ENCODE measurements around the gene SELE.

SELE gene, protein sequence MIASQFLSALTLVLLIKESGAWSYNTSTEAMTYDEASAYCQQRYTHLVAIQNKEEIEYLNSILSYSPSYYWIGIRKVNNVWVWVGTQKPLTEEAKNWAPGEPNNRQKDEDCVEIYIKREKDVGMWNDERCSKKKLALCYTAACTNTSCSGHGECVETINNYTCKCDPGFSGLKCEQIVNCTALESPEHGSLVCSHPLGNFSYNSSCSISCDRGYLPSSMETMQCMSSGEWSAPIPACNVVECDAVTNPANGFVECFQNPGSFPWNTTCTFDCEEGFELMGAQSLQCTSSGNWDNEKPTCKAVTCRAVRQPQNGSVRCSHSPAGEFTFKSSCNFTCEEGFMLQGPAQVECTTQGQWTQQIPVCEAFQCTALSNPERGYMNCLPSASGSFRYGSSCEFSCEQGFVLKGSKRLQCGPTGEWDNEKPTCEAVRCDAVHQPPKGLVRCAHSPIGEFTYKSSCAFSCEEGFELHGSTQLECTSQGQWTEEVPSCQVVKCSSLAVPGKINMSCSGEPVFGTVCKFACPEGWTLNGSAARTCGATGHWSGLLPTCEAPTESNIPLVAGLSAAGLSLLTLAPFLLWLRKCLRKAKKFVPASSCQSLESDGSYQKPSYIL

DNA sequence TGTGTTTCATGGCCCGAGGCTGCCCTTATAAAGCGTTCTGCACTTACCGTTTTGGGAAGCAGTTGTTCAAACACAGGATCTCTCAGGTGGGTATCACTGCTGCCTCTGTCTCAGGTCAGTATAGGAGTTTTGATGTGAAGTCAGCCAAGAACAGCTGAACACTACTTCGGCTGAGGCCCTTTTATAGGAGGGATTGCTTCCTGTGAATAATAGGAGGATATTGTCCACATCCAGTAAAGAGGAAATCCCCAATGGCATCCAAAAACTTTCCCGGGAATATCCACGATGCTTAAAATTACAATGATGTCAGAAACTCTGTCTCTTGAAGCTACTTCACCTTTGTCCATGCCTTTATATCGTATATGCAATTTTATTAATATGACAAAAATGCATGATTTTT lies at the start of gene SELE:
Gene SELE (minus strand): TSS at position 156 of the 400 bp plus-strand sequence. CDS start 467 bp downstream, outside the sequence.
- no peak for DNase-seq (ENCODE audit: low read depth in 2 of 2)

DNA sequence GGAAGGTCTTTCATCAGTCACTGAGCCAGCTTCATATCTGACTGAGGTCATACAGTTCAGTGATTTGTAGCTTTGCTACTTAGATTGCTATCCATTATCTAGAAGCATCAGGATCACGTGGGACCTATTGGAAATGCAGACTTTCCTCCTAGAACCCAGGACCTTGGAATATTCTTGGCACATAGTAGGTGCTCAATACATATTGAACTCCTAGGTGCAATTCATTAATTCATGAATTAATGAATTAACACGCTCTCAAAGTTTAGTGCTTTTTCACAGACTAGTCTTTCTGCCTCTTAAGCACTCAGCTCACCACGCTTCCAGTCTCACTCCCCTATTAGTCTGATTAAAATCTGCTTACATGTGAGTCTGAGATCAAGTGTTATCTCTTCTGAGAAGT lies 48.7 kb upstream of the SELE start:
- no peak for DNase-seq (ENCODE audit: low read depth in 2 of 2)

DNA sequence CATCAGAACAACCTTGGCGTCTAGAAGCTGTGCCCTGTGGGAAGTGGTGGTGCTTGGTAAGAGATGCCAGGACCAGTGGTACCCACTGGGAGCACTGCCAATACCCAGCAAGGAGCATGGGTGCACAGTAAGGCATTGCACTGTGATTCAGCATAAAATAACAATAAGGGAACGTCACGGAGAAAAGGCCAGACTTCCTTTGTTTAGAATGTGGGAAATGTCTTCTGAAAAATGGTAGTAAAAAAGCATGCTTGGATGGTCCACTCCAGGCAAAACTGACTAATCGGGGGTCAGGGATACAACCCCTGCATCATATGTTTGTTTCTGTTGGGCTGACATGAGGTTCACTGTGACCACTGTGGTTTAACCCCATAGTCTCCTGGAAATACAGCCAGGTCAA lies 46.1 kb upstream of the SELE start:
- DNase-seq (ENCODE audit: low read depth in 2 of 2), result no peak

DNA sequence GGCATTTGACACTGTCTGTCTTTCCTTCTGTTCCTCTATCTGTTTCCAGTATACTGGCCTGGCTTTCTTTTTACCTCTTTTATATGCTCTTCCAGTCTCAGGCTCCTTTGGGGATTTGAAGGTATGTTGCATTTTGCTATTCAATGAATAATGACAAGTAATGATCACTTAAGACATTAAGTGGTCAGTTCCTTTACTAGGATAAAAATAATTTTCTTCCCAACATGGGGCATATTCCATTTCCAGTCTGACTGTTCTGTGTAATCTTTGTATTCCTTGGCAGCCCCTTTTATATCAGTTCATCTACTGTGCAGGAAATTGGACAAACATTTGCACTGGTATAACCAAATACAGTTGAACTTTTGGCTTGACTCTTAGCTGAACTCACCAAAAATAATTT lies 45.3 kb upstream of the SELE start:
- DNase-seq (ENCODE audit: low read depth in 2 of 2), result no peak

DNA sequence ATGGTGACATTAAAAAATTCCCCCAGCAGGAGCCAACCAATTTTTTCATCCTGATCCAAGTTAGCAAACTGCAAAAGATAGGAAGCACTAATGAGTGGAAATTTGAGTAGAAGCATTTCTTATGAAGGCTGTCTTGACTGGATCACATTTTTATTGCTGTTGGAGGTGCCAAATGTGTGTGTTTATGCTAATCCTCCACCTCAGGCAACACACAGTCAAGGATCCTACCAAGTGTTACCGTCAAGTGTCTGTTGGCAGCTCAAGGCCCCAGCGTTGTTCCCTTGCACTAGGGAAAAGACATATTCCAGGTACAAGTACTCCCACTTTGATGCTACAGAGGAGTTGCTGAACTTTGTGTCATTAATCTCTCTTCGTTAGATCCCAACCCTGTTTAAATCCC lies 42.6 kb upstream of the SELE start:
- no peak for DNase-seq (ENCODE audit: low read depth in 2 of 2)

DNA sequence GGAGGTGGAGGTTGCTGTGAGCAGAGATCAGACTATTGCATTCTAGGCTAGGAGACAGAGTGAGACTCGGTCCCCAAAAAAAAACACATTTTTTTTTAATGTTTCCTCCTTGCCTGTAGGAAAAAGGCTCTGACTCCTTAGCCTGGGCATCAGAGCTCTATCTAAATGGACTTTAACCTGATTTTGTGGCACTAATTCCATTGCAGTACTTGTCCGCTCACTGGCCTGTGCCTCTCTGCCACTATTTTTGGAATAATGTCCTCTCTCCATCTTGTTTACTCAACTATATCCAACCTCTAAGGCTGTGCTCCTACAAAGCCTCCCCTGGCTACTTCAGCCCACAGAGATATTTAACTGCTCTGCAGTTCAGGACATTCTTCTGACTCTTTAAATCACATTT lies 34.3 kb upstream of the SELE start:
- DNase-seq (ENCODE audit: low read depth in 2 of 2), result no peak

DNA sequence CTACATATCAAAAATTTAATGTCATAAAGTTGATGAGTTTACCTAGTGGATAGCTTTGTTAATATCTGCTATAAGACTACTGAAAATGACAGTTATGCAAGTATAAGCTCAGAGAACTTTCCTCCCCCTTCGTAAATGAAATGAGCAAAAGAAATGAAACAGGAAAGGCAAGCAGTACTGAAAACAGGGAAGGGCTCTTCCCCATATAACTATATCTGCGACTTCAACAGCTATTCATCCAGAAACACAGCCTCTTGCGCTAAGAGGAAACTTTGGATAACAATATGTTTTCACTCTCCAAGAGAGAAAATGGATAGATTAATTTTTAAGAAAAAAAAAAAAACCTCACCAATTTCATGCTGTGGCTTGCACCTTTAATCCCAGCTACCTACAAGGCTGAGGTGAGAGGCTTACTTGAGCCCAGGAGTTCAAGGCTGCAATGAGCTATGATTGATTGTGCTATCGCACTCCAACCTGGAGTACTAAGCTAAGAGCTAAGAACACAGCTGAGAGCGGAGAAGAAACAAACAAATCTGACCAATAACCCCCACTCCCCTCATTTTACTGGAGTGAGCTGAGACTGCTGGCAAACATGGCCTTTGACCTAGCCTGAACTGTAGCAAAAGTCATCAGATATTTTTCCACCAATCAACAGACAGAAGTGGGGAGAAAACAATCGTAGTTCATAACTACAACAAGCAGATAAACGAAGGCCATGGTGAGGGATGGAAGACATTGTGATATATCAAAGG lies 31.9 kb upstream of the SELE start:
- DNase-seq (ENCODE audit: low read depth in 2 of 2), result no peak

DNA sequence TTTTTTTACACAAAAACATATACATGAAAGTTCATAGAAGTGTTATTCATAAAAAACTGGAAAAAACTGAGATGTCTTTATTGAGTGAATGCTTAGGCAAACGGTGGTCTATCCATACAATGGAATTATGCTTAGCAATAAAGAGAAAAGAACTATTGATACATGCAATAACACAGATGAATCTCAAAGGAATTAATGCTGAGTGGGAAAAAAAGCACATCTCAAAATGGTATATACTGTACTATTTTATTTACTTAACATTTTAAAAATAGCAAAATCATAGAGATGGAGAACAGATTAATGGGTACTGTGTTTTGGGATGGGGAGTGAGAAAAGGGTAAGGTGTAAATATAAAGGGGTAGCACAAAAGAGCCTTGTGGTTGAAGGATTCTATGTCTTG lies 31.0 kb upstream of the SELE start:
- DNase-seq (ENCODE audit: low read depth in 2 of 2), result no peak

DNA sequence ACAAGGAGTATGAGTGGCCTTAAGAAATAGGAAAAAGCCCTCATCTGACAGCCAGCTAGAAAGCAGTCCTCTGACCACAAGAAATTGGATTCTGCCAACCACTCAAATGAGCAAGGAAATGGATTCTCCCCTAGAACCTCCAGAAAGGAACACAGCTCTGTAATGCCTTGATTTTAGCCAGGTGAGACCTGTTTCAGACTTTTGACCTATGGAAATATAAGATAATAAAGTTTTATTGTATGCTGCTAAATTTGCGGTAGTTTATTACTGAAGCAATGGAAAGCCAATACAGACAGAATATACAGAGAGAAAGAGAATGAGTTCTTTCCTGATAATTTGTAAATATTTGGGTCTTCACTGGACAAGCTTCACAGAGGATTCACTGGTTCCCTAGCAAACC lies 28.8 kb upstream of the SELE start:
- DNase-seq (ENCODE audit: low read depth in 2 of 2), result no peak

DNA sequence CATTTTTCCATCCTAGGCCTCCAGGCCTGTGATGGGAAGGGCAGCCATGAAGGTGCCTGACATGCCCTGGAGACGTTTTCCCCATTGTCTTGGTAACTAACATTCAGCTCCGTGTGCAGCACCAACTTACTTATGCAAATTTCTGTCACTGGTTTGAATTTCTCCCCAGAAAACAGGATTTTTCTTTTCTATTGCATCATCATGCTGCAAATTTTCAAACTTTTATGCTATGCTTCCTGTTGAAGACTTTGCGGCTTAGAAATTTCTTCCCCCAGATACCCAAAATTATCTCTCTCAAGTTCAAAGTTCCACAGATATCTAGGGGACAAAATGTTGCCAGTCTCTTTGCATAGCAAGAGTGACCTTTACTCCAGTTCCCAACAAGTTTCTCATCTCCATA lies 25.2 kb upstream of the SELE start:
- no peak for DNase-seq (ENCODE audit: low read depth in 2 of 2)

DNA sequence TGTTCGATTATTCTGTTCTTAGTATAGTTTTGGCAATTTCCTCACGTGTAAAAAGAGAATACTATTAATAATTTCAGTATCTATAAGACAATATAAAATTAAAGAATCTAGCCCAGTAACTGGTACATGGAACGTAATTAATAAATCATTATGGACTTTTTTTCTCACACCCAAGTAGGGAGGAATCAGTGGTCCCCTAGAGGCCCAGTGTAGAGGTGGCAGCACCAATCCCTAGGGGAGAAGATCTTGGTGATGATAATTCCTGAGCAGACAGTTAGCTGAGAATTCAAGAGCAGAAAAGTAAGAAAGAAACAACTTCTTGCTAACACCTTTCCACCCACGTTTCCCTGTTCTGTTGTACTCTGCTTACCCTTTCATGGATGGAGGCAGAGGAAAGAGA lies 19.7 kb upstream of the SELE start:
- no peak for DNase-seq (ENCODE audit: low read depth in 2 of 2)

DNA sequence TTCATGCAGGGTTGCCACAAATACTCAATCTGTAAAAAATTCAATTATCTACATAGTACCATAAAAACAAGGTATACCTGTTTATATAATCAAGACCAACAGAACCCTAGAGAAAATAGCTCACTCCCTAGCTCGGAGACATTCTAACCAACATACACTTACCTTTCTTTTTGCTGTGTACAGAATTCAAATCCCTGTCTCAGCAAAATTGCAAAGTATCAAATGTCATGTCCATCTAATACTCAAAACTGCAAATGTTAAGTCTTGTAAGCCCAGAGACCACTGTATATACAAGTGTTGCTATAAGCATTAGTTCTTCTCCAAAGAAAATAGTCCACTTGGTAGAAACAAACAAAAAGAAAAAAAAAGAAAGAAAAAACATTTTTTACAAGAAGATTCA lies 16.2 kb upstream of the SELE start:
- no peak for DNase-seq (ENCODE audit: low read depth in 2 of 2)

DNA sequence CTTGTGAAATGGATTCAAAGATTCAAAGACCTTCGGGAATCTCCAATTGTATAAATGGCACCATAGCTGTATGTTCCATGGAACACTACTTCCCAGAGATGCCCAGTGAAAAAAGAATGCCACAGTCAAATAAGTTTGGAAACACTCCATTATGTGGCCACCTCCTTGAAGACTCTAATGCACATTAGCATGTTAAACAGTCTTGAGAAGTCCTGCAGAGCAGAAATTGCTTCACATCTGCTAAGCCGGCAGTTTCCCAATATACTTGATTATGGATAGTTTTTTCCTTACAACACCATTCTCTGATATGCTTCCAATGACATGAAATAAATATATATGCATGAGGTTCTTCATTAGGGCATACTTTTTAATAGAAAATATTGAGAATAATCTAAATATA lies 12.7 kb upstream of the SELE start:
- DNase-seq (ENCODE audit: low read depth in 2 of 2), result no peak

DNA sequence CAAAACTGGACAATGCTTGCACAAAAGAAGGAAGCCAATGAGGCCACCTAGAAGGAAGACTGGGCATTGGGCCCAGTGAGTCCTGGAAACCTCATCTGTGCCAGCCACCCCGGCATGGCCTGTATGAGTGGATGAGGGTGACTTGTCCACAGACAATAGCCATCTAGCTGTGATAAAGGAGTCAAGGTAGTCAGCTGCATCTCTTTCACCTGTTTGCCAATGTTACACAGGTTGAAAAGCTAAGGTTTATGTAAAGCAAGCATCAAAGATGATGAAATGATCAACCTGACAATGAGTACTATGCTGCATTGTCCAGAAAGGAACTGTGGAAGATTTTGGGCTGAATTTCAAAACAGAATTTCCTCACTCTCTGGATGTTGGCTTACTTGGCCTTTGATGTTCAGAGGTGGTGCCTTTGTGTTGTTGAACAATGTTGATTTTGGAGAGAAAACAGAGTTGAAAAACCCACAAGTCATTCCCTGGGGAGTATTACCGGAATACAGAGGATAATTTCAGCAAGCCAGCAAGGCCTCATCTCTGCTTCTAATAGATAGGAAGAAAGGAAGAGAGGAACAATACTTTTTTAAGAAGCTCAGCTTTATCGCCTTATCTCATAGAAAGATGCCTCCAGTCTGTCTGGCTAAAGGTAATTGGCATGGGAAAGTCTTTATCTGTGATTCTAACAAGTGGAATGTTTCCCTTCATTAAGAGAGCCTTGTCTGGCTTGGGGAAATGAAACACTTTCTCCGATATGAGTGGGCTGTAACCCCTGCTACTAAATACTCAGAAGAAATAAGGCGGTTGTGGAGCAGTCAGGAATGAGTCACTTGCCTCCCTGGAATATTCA lies 11.4 kb upstream of the SELE start:
- no peak for DNase-seq (ENCODE audit: low read depth in 2 of 2)

DNA sequence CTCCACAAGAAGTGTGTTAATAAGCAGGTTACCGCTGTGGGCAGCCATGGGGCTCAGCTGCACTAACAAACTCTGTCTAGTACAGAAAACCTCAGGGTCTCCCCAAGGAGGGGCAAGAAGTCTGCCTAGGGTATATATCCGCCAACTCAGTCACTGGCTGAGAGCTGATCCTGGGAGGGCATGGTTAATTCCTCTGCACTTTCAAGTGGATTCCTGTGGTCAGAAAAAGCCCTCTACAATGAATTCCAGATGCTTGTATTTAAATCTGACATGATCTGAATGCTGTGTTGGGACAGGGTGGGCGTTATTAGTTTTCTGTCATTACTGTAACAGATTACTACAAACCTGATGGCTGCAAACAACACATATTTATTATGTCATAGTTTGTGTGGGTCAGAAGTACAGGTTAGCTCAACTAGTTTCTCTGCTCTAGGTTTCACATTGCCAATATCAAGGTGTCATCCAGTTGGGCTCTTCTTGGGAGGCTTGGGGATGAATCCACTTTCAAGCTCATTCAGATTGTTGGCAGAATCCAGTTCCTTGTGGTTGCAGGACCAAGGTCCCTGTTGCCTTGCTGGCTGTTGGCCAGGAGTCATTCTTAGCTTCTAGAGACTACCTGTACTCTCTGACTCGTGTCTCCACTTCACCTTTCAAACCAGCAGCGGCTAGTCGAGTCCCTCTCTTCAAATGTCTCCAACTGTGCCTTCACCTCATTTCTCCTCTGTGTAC lies 8.0 kb upstream of the SELE start:
- DNase-seq (ENCODE audit: low read depth in 2 of 2), result peak; percentile 46 to 51

DNA sequence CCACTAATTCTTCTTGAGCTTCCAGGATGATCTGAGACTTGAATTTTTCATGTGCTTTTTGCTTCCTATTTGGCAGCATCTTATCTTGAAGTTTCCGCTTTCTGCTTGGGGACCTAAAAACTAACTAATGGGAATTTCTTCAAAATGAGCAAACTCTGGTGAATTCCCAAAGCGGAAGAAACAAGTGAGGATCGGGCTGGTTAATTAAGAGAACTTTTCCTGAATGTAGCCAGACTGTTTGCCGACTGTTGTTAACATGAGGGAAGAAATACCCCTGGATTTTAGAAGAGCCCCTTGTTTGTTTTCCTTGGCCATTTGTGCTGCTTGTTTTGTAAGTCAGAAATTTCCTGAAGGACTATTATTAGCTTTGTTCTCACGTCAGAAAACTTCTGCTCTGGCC lies 6.1 kb upstream of the SELE start:
- no peak for DNase-seq (ENCODE audit: low read depth in 2 of 2)

DNA sequence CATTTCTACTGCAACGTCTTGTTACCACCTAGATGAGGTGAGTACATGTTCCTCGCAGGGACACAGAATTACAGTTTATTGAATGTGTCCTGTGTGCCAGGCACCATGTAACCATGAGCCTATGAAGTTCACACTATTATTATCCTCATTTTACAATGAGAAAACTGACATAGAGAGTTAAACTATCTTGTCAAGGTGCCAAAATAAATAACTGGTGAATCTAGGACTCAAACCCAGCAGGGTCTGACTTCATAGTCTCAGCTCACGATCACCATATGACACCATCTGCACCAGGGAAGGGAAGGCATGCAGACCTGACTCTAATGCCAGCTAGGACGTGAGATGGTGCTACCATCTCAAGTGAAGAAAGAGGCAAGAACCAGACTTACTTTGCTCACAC lies 2.4 kb downstream of the SELE start:
- no peak for DNase-seq (ENCODE audit: low read depth in 2 of 2)

DNA sequence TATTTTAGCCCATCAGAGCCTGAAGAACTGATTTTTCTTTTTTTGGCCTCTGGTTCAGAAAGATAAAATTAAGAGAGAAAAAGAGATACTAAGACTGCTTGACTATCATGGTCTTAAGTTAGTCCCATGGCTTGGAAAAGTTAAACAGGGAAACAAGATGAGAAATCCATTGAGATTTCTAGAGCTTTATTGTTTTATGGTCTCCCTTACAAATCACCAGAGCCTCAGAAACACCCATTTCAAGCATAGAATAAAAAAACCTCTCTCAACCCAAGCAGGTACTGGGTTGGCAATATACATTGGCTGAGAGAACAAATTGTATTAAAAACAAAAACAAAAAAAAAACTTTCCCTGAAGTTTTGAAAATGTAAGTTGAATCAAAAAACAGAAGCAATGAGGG lies 3.9 kb downstream of the SELE start:
- DNase-seq (ENCODE audit: low read depth in 2 of 2), result no peak

DNA sequence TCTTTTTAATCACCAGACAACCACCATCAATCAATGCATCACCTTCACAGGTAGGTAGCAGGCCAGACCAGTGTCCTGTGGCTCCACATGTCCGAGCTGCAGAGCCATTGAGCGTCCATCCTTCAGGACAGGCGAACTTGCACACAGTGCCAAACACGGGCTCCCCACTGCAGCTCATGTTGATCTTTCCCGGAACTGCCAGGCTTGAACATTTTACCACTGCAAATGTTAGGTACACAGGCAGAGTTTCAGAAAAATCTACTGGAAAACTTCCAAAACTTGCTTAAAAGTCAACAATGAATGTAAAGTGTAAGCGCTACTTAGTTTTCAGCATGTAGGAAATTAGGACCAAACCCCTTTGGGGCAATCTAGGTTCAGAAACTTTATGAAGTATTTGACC lies 6.6 kb downstream of the SELE start:
- no peak for DNase-seq (ENCODE audit: low read depth in 2 of 2)

DNA sequence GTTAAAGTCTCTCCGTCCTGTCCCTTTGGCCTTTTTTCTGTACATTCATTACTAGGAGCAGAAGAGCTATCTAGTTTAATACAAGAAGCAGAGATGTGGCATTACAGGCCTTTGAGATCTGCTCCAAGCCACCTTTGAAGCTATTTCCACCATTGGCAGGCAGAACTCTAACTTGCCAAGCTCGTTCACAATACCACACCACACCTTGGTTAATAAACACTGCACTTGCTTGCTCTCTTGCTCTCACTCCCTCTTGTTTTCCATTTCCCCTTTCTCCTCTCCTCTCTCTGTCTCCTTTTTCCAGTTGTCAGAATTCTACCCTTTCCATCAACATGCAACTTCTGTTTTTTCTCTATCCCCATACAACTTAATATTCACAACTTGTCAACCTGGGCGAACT lies 7.0 kb downstream of the SELE start:
- no peak for DNase-seq (ENCODE audit: low read depth in 2 of 2)

DNA sequence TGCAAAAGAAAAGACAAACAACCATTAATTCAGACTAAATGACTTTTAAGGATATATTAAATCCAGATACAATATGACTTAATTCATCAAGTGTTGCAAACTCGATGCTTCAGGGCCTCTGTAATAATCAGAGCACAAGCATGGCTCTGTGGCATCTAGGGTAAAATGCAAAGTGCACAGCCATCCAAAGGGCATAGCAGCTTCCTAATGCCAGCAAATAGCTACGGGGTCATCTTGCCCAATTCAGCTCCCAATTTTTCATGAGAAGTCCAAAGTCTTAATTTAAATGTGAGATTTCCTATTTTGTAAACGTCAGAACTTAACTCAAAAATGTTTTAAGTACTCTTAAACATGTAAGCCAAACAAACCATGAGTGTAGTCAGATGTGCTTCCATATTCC lies 7.9 kb downstream of the SELE start:
- no peak for DNase-seq (ENCODE audit: low read depth in 2 of 2)
